Sigmoid colon (tissue), 4 donors: ENCODE results near the gene MEIOC.

Source experiments
- CTCF ChIP-seq, 4 experiments: fragments of 450-650 bp in 3 of 4; fragments of 200-600 bp in 1 of 4; IDR thresholded peaks; one replicate each; pipeline ENCODE4 v1.5.1; 2016 to 2019; ENCODE audit warnings: antibody characterized with exemption in 4 of 4, mild to moderate bottlenecking in 3 of 4, moderate library complexity in 2 of 4
- EP300 ChIP-seq, 4 donors: sonication (generic); formaldehyde crosslinking; IDR thresholded peaks; one replicate each; pipeline ENCODE4 v1.6.1; 2017; ENCODE audit warnings: antibody characterized with exemption in 4 of 4
- POLR2A ChIP-seq, 2 donors: fragments of 450-650 bp; IDR thresholded peaks; one replicate each; pipeline ENCODE4 v1.6.1; 2016; ENCODE audit warnings: antibody characterized with exemption in 2 of 2, mild to moderate bottlenecking in 2 of 2, moderate library complexity in 2 of 2

GRCh38 chr17:44677136-44677535, 20.9 kb downstream of the MEIOC start:
- TF ChIP-seq CTCF (IDR thresholded peaks at IDR 0.05): no peak
- no peak for TF ChIP-seq EP300 (IDR thresholded peaks at IDR 0.05)
- TF ChIP-seq POLR2A (IDR thresholded peaks at IDR 0.05): no peak
